DND-41 (cell line): Measurements from ENCODE around the gene DRC7.

Source experiments
- ATAC-seq: fragments of 200-7000 bp; cut with Tn5 transposase; 3 replicates; pipeline ENCODE4 v1.9.1; 2021; ENCODE audit warnings: low read depth; ENCODE audit not compliant: insufficient read depth
- DNase-seq: peaks from one replicate; pipeline ENCODE4 v3.0.0-alpha.2; 2020
- H2AFZ ChIP-seq: 2 replicates; pipeline ENCODE4 v1.6.0; 2012; ENCODE audit warnings: low read depth, low read length
- H3K27ac ChIP-seq: 2 replicates; pipeline ENCODE4 v1.5.1; 2012; ENCODE audit warnings: low read length, inconsistent platforms
- H3K27me3 ChIP-seq: fragments of 200-600 bp; sonication (generic); 2 replicates; pipeline ENCODE4 v1.6.0; 2012; ENCODE audit warnings: low read length, mild to moderate bottlenecking, inconsistent platforms; ENCODE audit not compliant: insufficient read depth, poor library complexity
- H3K36me3 ChIP-seq: 2 replicates; pipeline ENCODE4 v1.5.1; 2012; ENCODE audit warnings: low read length, inconsistent platforms; ENCODE audit not compliant: insufficient read depth
- H3K4me1 ChIP-seq: 2 replicates; pipeline ENCODE4 v1.5.1; 2012; ENCODE audit warnings: mild to moderate bottlenecking, low read length; ENCODE audit not compliant: insufficient read depth
- H3K4me2 ChIP-seq: 2 replicates; pipeline ENCODE4 v1.6.0; 2012; ENCODE audit warnings: mild to moderate bottlenecking, moderate library complexity, low read length, inconsistent platforms; ENCODE audit not compliant: insufficient read depth
- H3K4me3 ChIP-seq, 2 experiments: fragments of 200-600 bp in 1 of 2; shearing (Covaris generic) in 1 of 2; 2 replicates each; pipeline ENCODE4 v1.5.1; 2012 to 2016; ENCODE audit warnings: inconsistent platforms in 2 of 2, low read length in 2 of 2, mild to moderate bottlenecking in 2 of 2, low read depth in 1 of 2, moderate library complexity in 1 of 2
- H3K79me2 ChIP-seq: 2 replicates; pipeline ENCODE4 v1.6.0; 2012; ENCODE audit warnings: low read length, inconsistent platforms; ENCODE audit not compliant: insufficient read depth
- H3K9ac ChIP-seq: 2 replicates; pipeline ENCODE4 v1.6.0; 2012; ENCODE audit warnings: low read depth, mild to moderate bottlenecking, inconsistent platforms, low read length, moderate library complexity
- H3K9me3 ChIP-seq: 2 replicates; pipeline ENCODE4 v1.5.1; 2012; ENCODE audit warnings: low read length, moderate library complexity, mild to moderate bottlenecking, inconsistent platforms; ENCODE audit not compliant: insufficient read depth, severe bottlenecking
- H4K20me1 ChIP-seq: 2 replicates; pipeline ENCODE4 v1.6.0; 2012; ENCODE audit warnings: low read length; ENCODE audit not compliant: insufficient read depth
- CTCF ChIP-seq: IDR thresholded peaks from 2 replicates; pipeline ENCODE4 v1.5.1; 2012; ENCODE audit warnings: borderline replicate concordance, low read length, moderate library complexity, mild to moderate bottlenecking; ENCODE audit not compliant: poor library complexity, severe bottlenecking; ENCODE audit errors: extremely low read depth
- EZH2 ChIP-seq: IDR thresholded peaks from 3 replicates; pipeline ENCODE4 v1.6.1; 2012; ENCODE audit warnings: borderline replicate concordance, low read depth, mild to moderate bottlenecking, moderate library complexity, low read length, inconsistent platforms; ENCODE audit not compliant: severe bottlenecking

DRC7 gene

GRCh38 chr16:57685633-57686032, 9.0 kb upstream of the DRC7 start:
- H3K9ac ChIP-seq = no peak overlapping the region
- no peak overlapping the region for H3K4me2 ChIP-seq
- DNase-seq (no peak), ATAC-seq (no peak)
- H3K27ac ChIP-seq = no peak overlapping the region
- H4K20me1 ChIP-seq = no peaks in the 10 kb centered on the region
- H3K27me3 ChIP-seq = no peaks in the 10 kb centered on the region
- no peaks in the 10 kb centered on the region for H3K9me3 ChIP-seq
- no peaks in the 10 kb centered on the region for H3K79me2 ChIP-seq
- H3K4me1 ChIP-seq = peaks cover 22% of the 10 kb centered on the region
- H2AFZ ChIP-seq = no peak overlapping the region
- no peak overlapping the region for H3K4me3 ChIP-seq
- H3K36me3 ChIP-seq = no peaks in the 10 kb centered on the region
- TF ChIP-seq EZH2 (no peak), CTCF (no peak)

DNA sequence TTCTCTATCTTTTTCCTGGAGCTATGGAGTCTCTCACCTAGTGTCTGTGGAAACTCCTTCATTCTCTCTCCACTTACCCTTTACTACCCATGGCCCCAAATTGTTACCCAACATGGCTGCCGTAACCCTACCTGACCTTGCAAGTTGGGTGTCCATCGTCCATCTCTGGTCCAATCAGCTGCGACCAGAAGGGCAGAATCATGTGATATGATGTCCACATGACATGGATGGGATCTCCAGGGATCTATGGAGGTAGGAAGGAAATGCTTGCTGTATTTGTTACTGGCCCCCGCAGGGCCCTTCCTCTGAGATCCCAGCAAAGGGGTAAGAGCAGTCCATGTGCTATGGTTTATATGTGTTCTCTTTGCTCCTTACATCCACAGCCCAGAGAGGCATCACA, 8.0 kb upstream of the DRC7 start:
- DNase-seq (no peak), ATAC-seq (no peak)
- H3K4me3 ChIP-seq = no peak overlapping the region
- H3K27me3 ChIP-seq = no peaks in the 10 kb centered on the region
- H2AFZ ChIP-seq = no peak overlapping the region
- H3K4me2 ChIP-seq = no peak overlapping the region
- H3K36me3 ChIP-seq = no peaks in the 10 kb centered on the region
- H3K79me2 ChIP-seq = no peaks in the 10 kb centered on the region
- TF ChIP-seq CTCF (no peak), EZH2 (no peak)
- H4K20me1 ChIP-seq = no peaks in the 10 kb centered on the region
- H3K4me1 ChIP-seq = peaks cover 22% of the 10 kb centered on the region
- no peak overlapping the region for H3K9ac ChIP-seq
- no peak overlapping the region for H3K27ac ChIP-seq
- H3K9me3 ChIP-seq = no peaks in the 10 kb centered on the region

DNA sequence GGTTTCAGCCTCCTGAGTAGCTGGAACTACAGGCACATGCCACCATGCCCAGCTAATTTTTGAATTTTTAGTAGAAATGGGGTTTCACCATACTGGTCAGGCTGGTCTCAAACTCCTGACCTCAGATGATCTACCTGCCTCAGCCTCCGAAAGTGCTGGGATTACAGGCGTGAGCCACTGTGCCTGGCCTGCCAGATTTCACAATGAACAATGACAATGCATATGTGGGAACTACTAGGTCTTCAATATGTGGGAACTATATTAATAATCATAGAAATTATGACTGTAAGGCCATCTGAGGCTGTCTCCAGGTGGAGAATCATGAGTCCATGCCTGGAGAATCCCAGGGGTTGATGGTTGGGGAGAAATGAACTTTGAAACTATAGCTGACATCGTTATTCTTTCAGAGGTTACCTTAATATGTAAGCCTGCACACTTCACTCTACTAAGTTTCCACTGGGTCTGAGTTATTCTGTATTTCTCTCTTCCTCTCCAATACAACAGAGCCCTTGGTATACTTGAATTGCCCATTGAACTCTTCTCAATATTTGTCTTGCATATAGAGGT, 7.2 kb upstream of the DRC7 start:
- H3K4me3 ChIP-seq = no peak overlapping the region
- ATAC-seq (no peak), DNase-seq (no peak)
- no peaks in the 10 kb centered on the region for H3K9me3 ChIP-seq
- H3K36me3 ChIP-seq = no peaks in the 10 kb centered on the region
- no peak for TF ChIP-seq EZH2
- TF ChIP-seq CTCF = no peak
- no peak overlapping the region for H3K27ac ChIP-seq
- no peak overlapping the region for H3K4me2 ChIP-seq
- peaks cover 22% of the 10 kb centered on the region for H3K4me1 ChIP-seq
- no peaks in the 10 kb centered on the region for H4K20me1 ChIP-seq
- no peaks in the 10 kb centered on the region for H3K27me3 ChIP-seq
- no peak overlapping the region for H2AFZ ChIP-seq
- no peaks in the 10 kb centered on the region for H3K79me2 ChIP-seq
- H3K9ac ChIP-seq = no peak overlapping the region
